Measurements from ENCODE around the gene PTPRD.

Gene PTPRD

GRCh38 chr9:8534828-8535227 lies 2078.0 kb downstream of the PTPRD start:
- Histone ChIP-seq H3K27me3 (ENCODE audit: control insufficient read depth in 1 of 2, insufficient read depth in 2 of 2, low read length in 2 of 2) (no peaks in the 10 kb centered on the region), H3K27ac (ENCODE audit: low read depth, low read length) (no peak overlapping the region)

GRCh38 chr9:8533681-8534080 lies 2079.1 kb downstream of the PTPRD start:
- no peaks in the 10 kb centered on the region for H3K9me3 ChIP-seq (ENCODE audit: control insufficient read depth in 1 of 2, low read length in 2 of 2)
- H3K36me3 ChIP-seq (ENCODE audit: control insufficient read depth in 1 of 2, insufficient read depth in 2 of 2, low read length in 2 of 2), result no peaks in the 10 kb centered on the region
- no peak overlapping the region for H3K9ac ChIP-seq (ENCODE audit: low read depth in 1 of 2, low read length in 2 of 2)
- H3K27ac ChIP-seq (ENCODE audit: low read depth, low read length), result no peak overlapping the region
- no peaks in the 10 kb centered on the region for H3K27me3 ChIP-seq (ENCODE audit: control insufficient read depth in 1 of 2, insufficient read depth in 2 of 2, low read length in 2 of 2)
- H3K4me1 ChIP-seq (ENCODE audit: control insufficient read depth in 1 of 2, insufficient read depth in 2 of 2, low read length in 2 of 2), result no peaks in the 10 kb centered on the region
- H3K4me3 ChIP-seq (ENCODE audit: low read depth in 1 of 2, low read length in 2 of 2), result no peak overlapping the region

More at GRCh38 chr9:8534828-8535227, 2078.0 kb downstream of the PTPRD start:
- Histone ChIP-seq H3K4me1 (ENCODE audit: control insufficient read depth in 1 of 2, insufficient read depth in 2 of 2, low read length in 2 of 2) (no peaks in the 10 kb centered on the region), H3K4me3 (ENCODE audit: low read depth in 1 of 2, low read length in 2 of 2) (no peak overlapping the region), H3K9me3 (ENCODE audit: control insufficient read depth in 1 of 2, low read length in 2 of 2) (no peaks in the 10 kb centered on the region), H3K36me3 (ENCODE audit: control insufficient read depth in 1 of 2, insufficient read depth in 2 of 2, low read length in 2 of 2) (no peaks in the 10 kb centered on the region), H3K9ac (ENCODE audit: low read depth in 1 of 2, low read length in 2 of 2) (no peak overlapping the region)

- no peak overlapping the region for H3K4me3 ChIP-seq (ENCODE audit: low read depth in 1 of 2, low read length in 2 of 2)
- H3K4me1 ChIP-seq (ENCODE audit: control insufficient read depth in 1 of 2, insufficient read depth in 2 of 2, low read length in 2 of 2), result no peaks in the 10 kb centered on the region
These were observed 2080.9 kb downstream of the PTPRD start for GRCh38 chr9:8531826-8532415.

GRCh38 chr9:8521112-8521511 lies 2091.7 kb downstream of the PTPRD start:
- no peaks in the 10 kb centered on the region for H3K36me3 ChIP-seq (ENCODE audit: control insufficient read depth in 1 of 2, insufficient read depth in 2 of 2, low read length in 2 of 2)
- no peak overlapping the region for H3K27ac ChIP-seq (ENCODE audit: low read depth, low read length)
- no peaks in the 10 kb centered on the region for H3K9me3 ChIP-seq (ENCODE audit: control insufficient read depth in 1 of 2, low read length in 2 of 2)
- no peak overlapping the region for H3K9ac ChIP-seq (ENCODE audit: low read depth in 1 of 2, low read length in 2 of 2)
- no peak overlapping the region for H3K4me3 ChIP-seq (ENCODE audit: low read depth in 1 of 2, low read length in 2 of 2)
- no peaks in the 10 kb centered on the region for H3K4me1 ChIP-seq (ENCODE audit: control insufficient read depth in 1 of 2, insufficient read depth in 2 of 2, low read length in 2 of 2)
- no peaks in the 10 kb centered on the region for H3K27me3 ChIP-seq (ENCODE audit: control insufficient read depth in 1 of 2, insufficient read depth in 2 of 2, low read length in 2 of 2)

More at GRCh38 chr9:8531826-8532415, 2080.9 kb downstream of the PTPRD start:
- no peaks in the 10 kb centered on the region for H3K9me3 ChIP-seq (ENCODE audit: control insufficient read depth in 1 of 2, low read length in 2 of 2)
- no peaks in the 10 kb centered on the region for H3K27me3 ChIP-seq (ENCODE audit: control insufficient read depth in 1 of 2, insufficient read depth in 2 of 2, low read length in 2 of 2)
- H3K9ac ChIP-seq (ENCODE audit: low read depth in 1 of 2, low read length in 2 of 2), result no peak overlapping the region
- no peaks in the 10 kb centered on the region for H3K36me3 ChIP-seq (ENCODE audit: control insufficient read depth in 1 of 2, insufficient read depth in 2 of 2, low read length in 2 of 2)
- no peak overlapping the region for H3K27ac ChIP-seq (ENCODE audit: low read depth, low read length)

- no peak overlapping the region for H3K9ac ChIP-seq (ENCODE audit: low read depth in 1 of 2, low read length in 2 of 2)
- no peaks in the 10 kb centered on the region for H3K4me1 ChIP-seq (ENCODE audit: control insufficient read depth in 1 of 2, insufficient read depth in 2 of 2, low read length in 2 of 2)
- no peak overlapping the region for H3K27ac ChIP-seq (ENCODE audit: low read depth, low read length)
- H3K36me3 ChIP-seq (ENCODE audit: control insufficient read depth in 1 of 2, insufficient read depth in 2 of 2, low read length in 2 of 2), result no peaks in the 10 kb centered on the region
- H3K4me3 ChIP-seq (ENCODE audit: low read depth in 1 of 2, low read length in 2 of 2), result no peak overlapping the region
- H3K27me3 ChIP-seq (ENCODE audit: control insufficient read depth in 1 of 2, insufficient read depth in 2 of 2, low read length in 2 of 2), result no peaks in the 10 kb centered on the region
- H3K9me3 ChIP-seq (ENCODE audit: control insufficient read depth in 1 of 2, low read length in 2 of 2), result no peaks in the 10 kb centered on the region
These were observed 2097.1 kb downstream of the PTPRD start for GRCh38 chr9:8515748-8516147.

GRCh38 chr9:8514760-8515159 lies 2098.0 kb downstream of the PTPRD start:
- no peaks in the 10 kb centered on the region for H3K27me3 ChIP-seq (ENCODE audit: control insufficient read depth in 1 of 2, insufficient read depth in 2 of 2, low read length in 2 of 2)
- no peaks in the 10 kb centered on the region for H3K9me3 ChIP-seq (ENCODE audit: control insufficient read depth in 1 of 2, low read length in 2 of 2)
- H3K27ac ChIP-seq (ENCODE audit: low read depth, low read length), result no peak overlapping the region
- H3K4me1 ChIP-seq (ENCODE audit: control insufficient read depth in 1 of 2, insufficient read depth in 2 of 2, low read length in 2 of 2), result no peaks in the 10 kb centered on the region
- H3K36me3 ChIP-seq (ENCODE audit: control insufficient read depth in 1 of 2, insufficient read depth in 2 of 2, low read length in 2 of 2), result no peaks in the 10 kb centered on the region
- no peak overlapping the region for H3K4me3 ChIP-seq (ENCODE audit: low read depth in 1 of 2, low read length in 2 of 2)
- no peak overlapping the region for H3K9ac ChIP-seq (ENCODE audit: low read depth in 1 of 2, low read length in 2 of 2)

GRCh38 chr9:8508671-8509290 lies 2104.0 kb downstream of the PTPRD start:
- no peak overlapping the region for H3K27ac ChIP-seq (ENCODE audit: low read depth, low read length)
- no peaks in the 10 kb centered on the region for H3K9me3 ChIP-seq (ENCODE audit: control insufficient read depth in 1 of 2, low read length in 2 of 2)
- H3K36me3 ChIP-seq (ENCODE audit: control insufficient read depth in 1 of 2, insufficient read depth in 2 of 2, low read length in 2 of 2), result no peaks in the 10 kb centered on the region
- H3K4me1 ChIP-seq (ENCODE audit: control insufficient read depth in 1 of 2, insufficient read depth in 2 of 2, low read length in 2 of 2), result no peaks in the 10 kb centered on the region
- no peaks in the 10 kb centered on the region for H3K27me3 ChIP-seq (ENCODE audit: control insufficient read depth in 1 of 2, insufficient read depth in 2 of 2, low read length in 2 of 2)
- H3K4me3 ChIP-seq (ENCODE audit: low read depth in 1 of 2, low read length in 2 of 2), result no peak overlapping the region
- H3K9ac ChIP-seq (ENCODE audit: low read depth in 1 of 2, low read length in 2 of 2), result no peak overlapping the region

GRCh38 chr9:8494571-8494970 lies 2118.2 kb downstream of the PTPRD start:
- no peaks in the 10 kb centered on the region for H3K36me3 ChIP-seq (ENCODE audit: control insufficient read depth in 1 of 2, insufficient read depth in 2 of 2, low read length in 2 of 2)

GRCh38 chr9:8492679-8493078 lies 2120.1 kb downstream of the PTPRD start:
- Histone ChIP-seq H3K9ac (ENCODE audit: low read depth in 1 of 2, low read length in 2 of 2) (no peak overlapping the region), H3K27ac (ENCODE audit: low read depth, low read length) (no peak overlapping the region), H3K36me3 (ENCODE audit: control insufficient read depth in 1 of 2, insufficient read depth in 2 of 2, low read length in 2 of 2) (no peaks in the 10 kb centered on the region), H3K4me3 (ENCODE audit: low read depth in 1 of 2, low read length in 2 of 2) (no peak overlapping the region), H3K27me3 (ENCODE audit: control insufficient read depth in 1 of 2, insufficient read depth in 2 of 2, low read length in 2 of 2) (no peaks in the 10 kb centered on the region), H3K4me1 (ENCODE audit: control insufficient read depth in 1 of 2, insufficient read depth in 2 of 2, low read length in 2 of 2) (no peaks in the 10 kb centered on the region), H3K9me3 (ENCODE audit: control insufficient read depth in 1 of 2, low read length in 2 of 2) (no peaks in the 10 kb centered on the region)

More at GRCh38 chr9:8494571-8494970, 2118.2 kb downstream of the PTPRD start:
- H3K4me1 ChIP-seq (ENCODE audit: control insufficient read depth in 1 of 2, insufficient read depth in 2 of 2, low read length in 2 of 2), result no peaks in the 10 kb centered on the region
- H3K4me3 ChIP-seq (ENCODE audit: low read depth in 1 of 2, low read length in 2 of 2), result no peak overlapping the region
- H3K27ac ChIP-seq (ENCODE audit: low read depth, low read length), result no peak overlapping the region
- H3K9me3 ChIP-seq (ENCODE audit: control insufficient read depth in 1 of 2, low read length in 2 of 2), result no peaks in the 10 kb centered on the region
- no peak overlapping the region for H3K9ac ChIP-seq (ENCODE audit: low read depth in 1 of 2, low read length in 2 of 2)
- no peaks in the 10 kb centered on the region for H3K27me3 ChIP-seq (ENCODE audit: control insufficient read depth in 1 of 2, insufficient read depth in 2 of 2, low read length in 2 of 2)

GRCh38 chr9:8492024-8492423 lies 2120.8 kb downstream of the PTPRD start:
- no peak overlapping the region for H3K9ac ChIP-seq (ENCODE audit: low read depth in 1 of 2, low read length in 2 of 2)
- H3K36me3 ChIP-seq (ENCODE audit: control insufficient read depth in 1 of 2, insufficient read depth in 2 of 2, low read length in 2 of 2), result no peaks in the 10 kb centered on the region
- H3K4me3 ChIP-seq (ENCODE audit: low read depth in 1 of 2, low read length in 2 of 2), result no peak overlapping the region

More at GRCh38 chr9:8492024-8492423, 2120.8 kb downstream of the PTPRD start:
- no peaks in the 10 kb centered on the region for H3K27me3 ChIP-seq (ENCODE audit: control insufficient read depth in 1 of 2, insufficient read depth in 2 of 2, low read length in 2 of 2)
- no peak overlapping the region for H3K27ac ChIP-seq (ENCODE audit: low read depth, low read length)
- no peaks in the 10 kb centered on the region for H3K4me1 ChIP-seq (ENCODE audit: control insufficient read depth in 1 of 2, insufficient read depth in 2 of 2, low read length in 2 of 2)
- H3K9me3 ChIP-seq (ENCODE audit: control insufficient read depth in 1 of 2, low read length in 2 of 2), result no peaks in the 10 kb centered on the region
